Gastroesophageal sphincter (tissue), 4 donors: Measurements from ENCODE around the gene DSCAML1. TPM values are rescaled to one million over a fixed set of nuclear protein-coding genes. Genes with fewer than 3 reads are reported as not detected.
"Not testable (repeated sequence)": the region's sequence is repeated elsewhere in the genome, so short reads cannot be mapped to it uniquely, and the experiment has no call there.

Source experiments
- ATAC-seq: fragments of 150-250 bp; one replicate; pipeline ENCODE4 v1.9.1; 2016; ENCODE audit warnings: mild to moderate bottlenecking, moderate library complexity
- H3K27ac ChIP-seq, 4 donors: fragments of 200-600 bp; sonication (generic) in 3 of 4; 1 replicate in 3 of 4; 2 replicates in 1 of 4; pipeline ENCODE4 v1.5.1; 2016 to 2019
- H3K27me3 ChIP-seq: fragments of 200-600 bp; sonication (generic); one replicate; pipeline ENCODE4 v1.5.1; 2019
- H3K36me3 ChIP-seq, 2 donors: fragments of 200-600 bp; sonication (generic); one replicate each; pipeline ENCODE4 v1.5.1; 2019; ENCODE audit warnings: control low read depth in 1 of 2
- H3K4me1 ChIP-seq, 3 donors: fragments of 200-600 bp; sonication (generic); 1 replicate in 2 of 3; 2 replicates in 1 of 3; pipeline ENCODE4 v1.5.1; 2016 to 2019; ENCODE audit warnings: control low read depth in 2 of 3
- H3K4me3 ChIP-seq, 2 donors: fragments of 200-600 bp; sonication (generic); one replicate each; pipeline ENCODE4 v1.5.1; 2019; ENCODE audit warnings: mild to moderate bottlenecking in 1 of 2, moderate library complexity in 1 of 2
- H3K9me3 ChIP-seq, 3 donors: fragments of 200-600 bp; sonication (generic); one replicate each; pipeline ENCODE4 v1.5.1; 2017 to 2019; ENCODE audit warnings: control low read depth in 2 of 3
- CTCF ChIP-seq, 4 experiments: fragments of 200-600 bp in 2 of 4; fragments of 450-650 bp in 2 of 4; sonication (generic) in 1 of 4; IDR thresholded peaks; one replicate each; pipeline ENCODE4 v1.5.1; 2017 to 2019; ENCODE audit warnings: antibody characterized with exemption in 4 of 4, mild to moderate bottlenecking in 2 of 4, moderate library complexity in 2 of 4
- EP300 ChIP-seq: sonication (generic); formaldehyde crosslinking; IDR thresholded peaks from one replicate; pipeline ENCODE4 v1.6.1; 2017; ENCODE audit warnings: antibody characterized with exemption, mild to moderate bottlenecking
- POLR2A ChIP-seq, 2 donors: fragments of 450-650 bp; IDR thresholded peaks; one replicate each; pipeline ENCODE4 v1.6.1; 2017; ENCODE audit warnings: antibody characterized with exemption in 2 of 2, mild to moderate bottlenecking in 2 of 2, moderate library complexity in 1 of 2
- POLR2AphosphoS5 ChIP-seq: sonication (generic); formaldehyde crosslinking; IDR thresholded peaks from one replicate; pipeline ENCODE4 v1.6.1; 2017; ENCODE audit warnings: antibody characterized with exemption
- WGBS, 2 donors: methylation state at CpG; one replicate each; pipeline ENCODE4 v1.1.5; 2018; ENCODE audit warnings: low coverage in 1 of 2; 5-methylcytosine and 5-hydroxymethylcytosine counted together
- total RNA-seq, 4 donors: library from RNA; depleted of rRNA; stranded (reverse); fragments of >200 nt; gene quantifications; one replicate each; pipeline ENCODE4 v1.1.0, GENCODE V29; 2016

DSCAML1 gene
- total RNA-seq, 4 donors from 2014 or later, result 0.35 to 2.5 (median 0.73) TPM

DNA sequence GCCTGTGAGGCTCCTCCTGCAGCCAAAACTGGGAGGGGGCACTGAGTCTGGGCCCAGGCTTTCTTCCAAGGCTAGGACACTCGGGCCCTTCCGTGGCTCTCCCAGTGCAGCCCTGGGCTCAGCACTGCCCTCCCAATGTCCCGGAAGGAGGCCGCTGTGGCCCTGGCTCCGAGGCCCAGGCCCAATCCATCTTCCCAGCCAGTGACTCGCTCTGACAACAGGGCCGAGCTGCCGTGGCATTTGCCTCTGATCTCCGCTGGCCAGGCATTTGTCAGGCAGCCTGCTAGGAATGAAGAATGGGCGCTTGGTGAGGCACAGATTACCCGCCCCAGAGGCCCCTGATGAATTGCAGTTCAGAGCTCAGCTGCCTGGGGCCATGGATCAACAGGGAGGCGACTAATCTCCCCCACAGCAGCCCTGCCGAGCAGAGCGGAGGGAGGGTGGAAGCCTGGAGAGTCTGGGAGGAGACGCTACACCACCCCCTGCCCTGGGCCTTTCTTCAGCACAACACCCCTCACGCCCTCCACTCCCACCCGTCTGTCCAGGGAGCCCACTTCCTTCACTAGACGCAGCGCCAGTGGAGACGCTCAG lies 19.2 kb upstream of the DSCAML1 start:
- no peak for TF ChIP-seq POLR2A (IDR thresholded peaks at IDR 0.05)
- no peak for TF ChIP-seq EP300
- peak; percentile 60 for TF ChIP-seq POLR2AphosphoS5
- TF ChIP-seq CTCF (IDR thresholded peaks at IDR 0.05), result no peak
- H3K27me3 ChIP-seq, result peaks cover 21% of the 10 kb centered on the region
- H3K4me1 ChIP-seq, result peaks cover 0 to 56% (median 11%) of the 10 kb centered on the region in 3 donors
- 73% methylated on average over 6 of the region's 20 CpGs; no CpG with 5 or more reads in 1 of the 2 donors for WGBS, 2 donors
- no peaks in the 10 kb centered on the region for H3K9me3 ChIP-seq
- H3K27ac ChIP-seq, result peak overlapping the region in 3 of 4 donors; percentile 56 to 64 (median 60)
- ATAC-seq, result peak; percentile 42
- no peaks in the 10 kb centered on the region for H3K36me3 ChIP-seq
- no peak overlapping the region for H3K4me3 ChIP-seq

DNA sequence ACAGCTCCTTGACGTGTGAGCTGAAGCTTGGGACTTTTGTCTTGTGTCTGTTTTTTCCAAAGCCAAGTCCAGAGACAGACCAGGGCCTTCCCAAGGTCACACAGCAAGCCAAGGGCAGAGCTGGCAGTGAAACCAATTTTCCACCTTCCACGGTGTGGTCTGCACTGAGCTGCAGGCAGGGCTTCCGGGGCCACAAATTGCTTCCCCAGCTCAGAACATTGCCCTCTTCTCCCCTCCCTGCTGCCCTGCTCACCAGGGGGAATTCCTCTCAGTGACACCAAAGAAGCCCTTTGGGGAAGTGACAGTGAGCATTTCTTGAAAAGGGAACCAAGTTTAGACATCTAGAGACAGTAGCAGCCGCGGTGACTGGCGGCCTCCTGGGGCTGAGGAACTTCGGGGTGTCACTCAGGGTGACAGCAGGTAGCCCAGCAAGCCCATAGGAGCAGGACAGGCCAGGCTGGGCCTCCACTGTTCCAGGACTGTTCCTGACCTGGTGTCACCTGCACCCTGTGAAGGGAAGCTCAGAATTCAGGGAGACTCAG lies 18.3 kb upstream of the DSCAML1 start:
- Histone ChIP-seq H3K4me3 (no peak overlapping the region), H3K27me3 (peaks cover 21% of the 10 kb centered on the region), H3K27ac (peak overlapping the region in 3 of 4 donors; percentile 56 to 64 (median 60)), H3K36me3 (no peaks in the 10 kb centered on the region), H3K9me3 (no peaks in the 10 kb centered on the region), H3K4me1 (peaks cover 0 to 56% (median 11%) of the 10 kb centered on the region in 3 donors)
- no peak for TF ChIP-seq POLR2AphosphoS5
- TF ChIP-seq EP300, result no peak
- TF ChIP-seq POLR2A (IDR thresholded peaks at IDR 0.05), result no peak
- no peak for TF ChIP-seq CTCF (IDR thresholded peaks at IDR 0.05)
- 40% methylated on average over 1 of the region's 7 CpGs; no CpG with 5 or more reads in 1 of the 2 donors for WGBS, 2 donors
- peak; percentile 3 for ATAC-seq

- Histone ChIP-seq H3K27me3 (peaks cover 25% of the 10 kb centered on the region), H3K27ac (peak overlapping the region in 3 of 4 donors; percentile 26 to 64 (median 60)), H3K9me3 (no peaks in the 10 kb centered on the region), H3K36me3 (no peaks in the 10 kb centered on the region), H3K4me1 (peaks cover 0 to 56% (median 11%) of the 10 kb centered on the region in 3 donors), H3K4me3 (no peak overlapping the region)
- no peak for ATAC-seq
- 35 to 64% methylated on average over 2 to 4 of the region's 14 CpGs for WGBS, 2 donors
- TF ChIP-seq CTCF (IDR thresholded peaks at IDR 0.05) (no peak), EP300 (no peak), POLR2AphosphoS5 (no peak), POLR2A (IDR thresholded peaks at IDR 0.05) (no peak)
Observed at GRCh38 chr11:117814766-117815261, 17.8 kb upstream of the DSCAML1 start.

DNA sequence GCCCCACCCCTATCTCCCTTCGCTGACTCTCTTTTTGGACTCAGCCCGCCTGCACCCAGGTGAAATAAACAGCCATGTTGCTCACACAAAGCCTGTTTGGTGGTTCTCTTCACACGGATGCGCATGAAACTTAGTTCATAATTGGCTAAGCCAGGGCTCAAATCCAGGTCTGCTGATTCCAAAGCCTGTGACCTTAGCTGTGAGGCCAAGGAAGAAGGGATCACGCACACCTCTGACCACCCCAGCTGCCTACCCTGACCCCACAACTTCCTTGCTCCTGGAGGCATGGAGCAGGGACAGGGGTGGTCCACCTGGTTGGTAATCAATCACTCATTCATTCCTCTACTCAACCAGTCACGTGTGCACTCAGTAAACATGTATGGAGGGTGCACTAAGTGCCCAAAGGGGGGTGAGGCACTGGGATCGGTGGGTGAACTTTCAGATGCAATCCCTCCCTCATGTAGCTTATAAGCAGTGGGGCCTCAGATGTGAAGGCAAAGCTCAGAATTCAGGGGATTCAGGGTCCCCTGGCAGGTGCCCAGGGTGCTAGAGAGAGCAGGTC lies 17.3 kb upstream of the DSCAML1 start:
- H3K4me1 ChIP-seq, result peaks cover 0 to 57% (median 11%) of the 10 kb centered on the region in 3 donors
- no peak for ATAC-seq
- WGBS, 2 donors, result 63 to 75% methylated on average over 2 to 3 of the region's 7 CpGs

DNA sequence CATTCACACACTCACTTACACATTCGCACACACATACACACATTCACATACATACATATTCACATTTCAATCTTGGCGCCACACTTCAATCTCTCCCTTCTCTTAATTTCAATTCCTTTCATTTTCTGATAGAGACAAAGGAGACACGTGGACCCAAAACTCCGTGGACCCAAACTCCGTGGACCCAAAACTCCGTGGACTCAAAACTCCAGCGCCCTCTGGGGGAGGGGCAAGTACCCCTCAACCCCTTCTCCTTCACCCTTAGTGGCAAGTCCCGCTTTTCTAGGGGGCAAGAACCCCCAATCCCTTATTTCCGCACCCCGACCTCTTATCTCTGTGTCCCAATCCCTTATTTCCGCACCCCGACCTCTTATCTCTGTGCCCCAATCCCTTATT lies 13.0 kb upstream of the DSCAML1 start:
- H3K9me3 ChIP-seq, H3K36me3 ChIP-seq, H3K4me3 ChIP-seq, ATAC-seq: not testable (repeated sequence)
- Histone ChIP-seq H3K27ac (peak overlapping the region in 1 of 4 donors; percentile 65), H3K27me3 (peaks cover 43% of the 10 kb centered on the region), H3K4me1 (peaks cover 0 to 26% (median 0%) of the 10 kb centered on the region in 3 donors)
- 85 to 91% methylated on average over 9 to 12 of the region's 12 CpGs for WGBS, 2 donors

More for the DNA sequence above, 17.3 kb upstream of the DSCAML1 start:
- TF ChIP-seq EP300, result no peak
- TF ChIP-seq POLR2AphosphoS5, result no peak
- Histone ChIP-seq H3K36me3 (no peaks in the 10 kb centered on the region), H3K27me3 (peaks cover 29% of the 10 kb centered on the region), H3K9me3 (no peaks in the 10 kb centered on the region), H3K4me3 (no peak overlapping the region), H3K27ac (peak overlapping the region in 2 of 4 donors; percentile 60 to 64)
